Cerebellar nuclear complex (tissue), 1 donor: ENCODE results near the gene COX19.
"Not testable (repeated sequence)": the region's sequence is repeated elsewhere in the genome, so short reads cannot be mapped to it uniquely, and the experiment has no call there.

Source experiments
- DNase-seq, 2 experiments: peaks; one replicate each; lab custom pipeline; 2025; lab: John Stamatoyannopoulos, UW

Gene COX19

DNA sequence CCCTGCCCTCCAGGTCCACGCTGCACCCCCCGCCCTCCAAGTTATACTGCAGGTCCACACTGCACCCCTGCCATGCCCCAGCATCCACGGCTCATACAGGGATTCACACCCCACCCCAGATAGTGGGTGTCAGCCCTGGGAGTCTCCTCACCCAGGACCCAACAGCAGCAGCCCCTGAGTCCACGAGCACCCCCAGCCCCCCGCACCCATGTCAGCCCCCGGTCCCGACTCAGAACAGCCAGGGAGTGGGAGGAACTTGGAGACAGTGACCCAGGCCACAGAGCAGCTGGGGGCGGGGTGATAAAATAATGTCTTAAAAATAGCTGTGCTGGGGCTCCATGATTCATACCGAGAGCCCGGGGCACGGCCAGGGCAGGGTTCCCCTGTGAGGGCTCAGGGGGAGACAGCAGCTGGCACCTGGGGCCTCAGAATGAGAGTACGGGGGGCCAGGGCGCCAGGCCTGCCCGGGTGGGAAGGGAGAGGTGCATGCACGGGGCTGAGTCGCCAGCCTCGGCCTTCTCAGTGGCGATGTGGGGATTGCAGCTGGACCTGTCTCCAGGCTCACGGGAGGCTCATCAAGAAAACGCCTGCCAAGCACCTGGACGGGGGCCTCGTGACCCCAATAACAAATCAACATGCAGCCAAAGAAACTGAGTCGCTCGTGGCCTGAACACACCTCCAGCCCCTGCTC is 50.7 kb downstream of the COX19 start:
- DNase-seq: no peak

DNA sequence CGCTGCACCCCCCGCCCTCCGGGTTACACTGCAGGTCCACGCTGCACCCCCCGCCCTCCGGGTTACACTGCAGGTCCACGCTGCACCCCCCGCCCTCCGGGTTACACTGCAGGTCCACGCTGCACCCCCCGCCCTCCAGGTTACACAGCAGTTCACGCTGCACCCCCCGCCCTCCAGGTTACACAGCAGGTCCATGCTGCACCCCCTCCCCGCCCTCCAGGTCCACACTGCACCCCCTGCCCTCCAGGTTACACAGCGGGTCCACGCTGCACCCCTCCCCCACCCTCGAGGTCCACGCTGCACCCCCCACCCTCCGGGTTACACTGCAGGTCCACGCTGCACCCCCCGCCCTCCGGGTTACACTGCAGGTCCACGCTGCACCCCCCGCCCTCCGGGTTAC is 51.3 kb downstream of the COX19 start:
- not testable (repeated sequence) for DNase-seq

GRCh38 chr7:923108-924041 is 52.0 kb downstream of the COX19 start:
- no peak for DNase-seq

DNA sequence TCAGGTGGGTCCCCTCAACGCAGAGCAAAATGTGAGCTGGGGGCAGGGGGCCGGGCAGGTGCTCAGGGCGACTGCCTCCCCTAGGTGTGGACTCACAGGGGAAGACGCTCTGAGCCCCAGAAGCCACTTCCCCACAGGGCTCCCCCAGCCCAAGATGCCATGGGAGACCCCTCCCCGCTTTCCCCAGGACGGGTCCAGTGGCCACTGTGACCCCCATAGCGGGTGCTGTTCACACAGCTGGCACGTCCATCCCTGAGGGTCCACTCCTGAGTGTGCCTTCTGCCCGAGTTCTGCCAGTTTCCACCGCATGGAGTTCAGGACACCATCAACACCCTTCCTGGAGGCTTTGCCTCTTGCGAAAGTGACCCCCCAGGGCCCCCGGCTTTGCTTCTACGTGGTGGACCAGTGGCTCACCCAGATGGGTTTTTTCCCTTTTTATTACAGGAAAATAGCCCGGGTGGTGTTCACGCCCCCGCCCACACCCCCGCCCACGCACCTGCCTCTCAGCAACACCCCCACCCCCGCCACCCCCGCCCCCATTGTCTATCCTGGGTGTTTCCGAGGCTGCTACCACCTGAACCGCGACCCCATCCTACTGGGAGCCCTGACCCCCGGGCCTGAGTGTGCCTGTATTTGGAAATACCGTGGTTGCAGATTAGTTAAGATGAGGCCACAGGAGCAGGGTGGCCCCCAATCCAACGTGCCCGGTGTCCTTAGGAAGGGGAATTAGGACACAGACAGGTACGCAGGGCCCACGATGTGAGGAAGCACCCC is 52.8 kb downstream of the COX19 start:
- no peak for DNase-seq

- DNase-seq: no peak
Measured at GRCh38 chr7:921581-922333, 53.6 kb downstream of the COX19 start.

GRCh38 chr7:921071-921461 is 54.3 kb downstream of the COX19 start:
- DNase-seq: no peak

- no peak for DNase-seq
Measured at GRCh38 chr7:920351-921070, 54.8 kb downstream of the COX19 start.

DNA sequence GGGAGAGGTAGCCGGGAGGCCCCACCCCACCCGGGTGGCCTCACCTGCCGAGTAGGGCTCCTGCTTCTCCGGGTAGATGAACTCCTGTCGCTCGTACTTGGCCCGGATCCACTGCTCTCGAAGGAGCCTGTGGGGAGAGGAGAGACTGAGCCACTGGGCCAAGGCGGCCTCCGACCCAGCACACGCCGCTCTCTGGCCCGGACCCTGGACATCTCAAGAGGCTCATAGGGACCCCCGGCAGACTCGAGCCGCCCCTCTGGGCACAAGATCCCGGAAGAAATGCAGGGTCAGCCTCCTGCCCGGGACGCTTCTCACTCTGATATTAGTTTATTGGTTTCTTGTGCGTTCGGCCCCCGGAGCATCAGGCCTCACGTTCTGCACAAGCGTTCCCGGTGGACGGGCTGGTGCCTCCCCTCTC is 55.4 kb downstream of the COX19 start:
- DNase-seq: no peak

- DNase-seq: no peak
Measured at GRCh38 chr7:919114-919442, 56.3 kb downstream of the COX19 start.

- DNase-seq: no peak
Measured at GRCh38 chr7:918441-919113, 56.8 kb downstream of the COX19 start.

DNA sequence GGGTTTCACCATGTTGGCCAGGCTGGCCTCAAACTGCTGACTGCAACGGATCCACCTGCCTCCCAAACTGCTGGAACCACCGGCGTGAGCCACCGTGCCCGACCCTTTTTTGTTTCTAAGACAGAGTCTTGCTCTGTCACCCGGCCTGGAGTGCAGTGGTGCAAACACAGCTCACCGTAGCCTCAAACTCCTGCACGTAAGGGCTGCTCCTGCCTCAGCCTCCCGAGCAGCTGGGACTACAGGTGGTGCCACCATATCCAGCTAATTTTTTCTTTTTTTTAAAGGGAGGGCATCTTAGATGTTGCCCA is 57.3 kb downstream of the COX19 start:
- DNase-seq: no peak

- no peak for DNase-seq
Measured at GRCh38 chr7:917255-918117, 57.9 kb downstream of the COX19 start.

DNA sequence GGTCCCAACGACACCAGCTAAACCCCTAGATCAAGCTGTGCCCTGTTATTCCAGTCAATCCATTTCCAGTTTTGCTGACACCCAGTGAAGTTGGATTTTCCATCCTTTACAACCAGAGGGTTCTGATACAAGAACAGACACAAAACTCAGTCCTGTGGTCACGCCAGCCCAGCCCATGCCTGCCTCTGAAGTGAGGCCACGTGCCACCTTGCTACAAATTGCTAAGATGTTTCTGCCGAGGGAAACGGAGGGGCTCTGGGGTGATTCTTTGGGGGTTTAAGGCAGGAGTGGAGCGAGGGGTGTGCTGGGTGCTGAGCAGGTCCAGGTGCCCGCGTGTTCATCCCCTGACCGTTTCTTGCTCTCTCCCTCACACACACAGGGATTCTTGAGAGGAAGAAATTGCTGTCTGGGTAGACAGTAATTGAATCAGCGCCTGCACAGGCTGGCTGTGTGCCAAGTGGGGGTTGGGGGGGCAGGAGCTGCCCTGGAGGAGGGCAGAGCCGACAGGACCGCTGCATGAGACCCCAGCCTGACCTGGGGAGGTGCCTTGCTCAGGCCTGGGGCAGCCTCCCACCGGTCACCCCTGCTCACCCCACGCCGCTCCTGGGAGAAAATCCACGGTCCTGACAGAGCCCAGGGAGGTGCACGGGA is 58.9 kb downstream of the COX19 start:
- no peak for DNase-seq
